Colonic mucosa (tissue), 4 donors: ENCODE measurements around the gene NTS. TPM values are rescaled to one million over a fixed set of nuclear protein-coding genes. Genes with fewer than 3 reads are reported as not detected.

Experiments used
- DNase-seq: peaks from one replicate; pipeline ENCODE4 v3.0.0-alpha.2; 2020
- H3K27ac ChIP-seq: fragments of 200-600 bp; one replicate; pipeline ENCODE4 v1.8.0; 2021
- H3K27me3 ChIP-seq: fragments of 200-600 bp; one replicate; pipeline ENCODE4 v1.8.0; 2021
- H3K36me3 ChIP-seq: fragments of 200-600 bp; one replicate; pipeline ENCODE4 v1.8.0; 2021
- H3K4me1 ChIP-seq: fragments of 200-600 bp; one replicate; pipeline ENCODE4 v1.8.0; 2021; ENCODE audit warnings: mild to moderate bottlenecking
- H3K4me3 ChIP-seq: fragments of 200-600 bp; one replicate; pipeline ENCODE4 v1.8.0; 2021
- H3K9ac ChIP-seq, 2 donors: one replicate each; pipeline ENCODE4 v1.7.0; 2013; ENCODE audit warnings: control low read depth in 2 of 2, low read depth in 2 of 2, low read length in 2 of 2
- H3K9me3 ChIP-seq: fragments of 200-600 bp; one replicate; pipeline ENCODE4 v1.8.0; 2021
- CTCF ChIP-seq: fragments of 200-600 bp; IDR thresholded peaks from one replicate; pipeline ENCODE4 v1.8.0; 2022; ENCODE audit warnings: antibody characterized with exemption, mild to moderate bottlenecking
- intact Hi-C: fragments of 100-400 bp; cut with DNase I; formaldehyde crosslinking; loops from one replicate; pipeline ENCODE4 v1.14.1; 2022
- total RNA-seq, 2 donors: library from RNA; stranded (reverse); fragmentation: NEBNext Ultra II Directional in 1 of 2; extraction: Animal tissue kit (Norgen Biotek cat#: 25700) in 1 of 2; gene quantifications; one replicate each; pipeline ENCODE4 v1.2.1, GENCODE V29; 2021
- donor health status: healthy.
- donor health status: DM: no; HTN: no; CAD: no.
- donor health status: DM: no; HTN: no; CAD: no.

The NTS gene
- under 1 TPM in 1 of 2 donors, not detected in 1; 0.32 TPM for total RNA-seq

- Histone ChIP-seq H3K27ac (no peak within 1 kb of the TSS), H3K36me3 (no peaks in the 10 kb centered on the region), H3K4me3 (no peak within 1 kb of the TSS), H3K27me3 (no peaks in the 10 kb centered on the region), H3K4me1 (no peaks in the 10 kb centered on the region), H3K9me3 (no peaks in the 10 kb centered on the region), H3K9ac (no peak within 1 kb of the TSS)
- no peak for TF ChIP-seq CTCF
- intact Hi-C loops: loop anchor here (5.0 kb wide), 1 partner anchor 297 kb away; no protein-coding TSS in a partner anchor
- no peak for DNase-seq
Observed at GRCh38 chr12:85874031-85874461, at the start of gene NTS. NTS (plus strand) TSS chr12:85874295; CDS start chr12:85874404, 109 bp downstream.

- no peak overlapping the region for H3K9ac ChIP-seq
- no peaks in the 10 kb centered on the region for H3K36me3 ChIP-seq
- TF ChIP-seq CTCF: no peak
- H3K27ac ChIP-seq: no peak overlapping the region
- intact Hi-C loops: no loop called here
- H3K27me3 ChIP-seq: no peaks in the 10 kb centered on the region
- no peaks in the 10 kb centered on the region for H3K9me3 ChIP-seq
- no peak for DNase-seq
- H3K4me3 ChIP-seq: no peak overlapping the region
- no peaks in the 10 kb centered on the region for H3K4me1 ChIP-seq
Observed at GRCh38 chr12:85825746-85826145, 48.3 kb upstream of the NTS start.

- no peaks in the 10 kb centered on the region for H3K9me3 ChIP-seq
- H3K27me3 ChIP-seq: no peaks in the 10 kb centered on the region
- H3K36me3 ChIP-seq: no peaks in the 10 kb centered on the region
- no peak overlapping the region for H3K27ac ChIP-seq
- H3K4me1 ChIP-seq: no peaks in the 10 kb centered on the region
- no peak for DNase-seq
- intact Hi-C loops: no loop called here
- no peak for TF ChIP-seq CTCF
- no peak overlapping the region for H3K9ac ChIP-seq
- no peak overlapping the region for H3K4me3 ChIP-seq
Observed at GRCh38 chr12:85828576-85828975, 45.5 kb upstream of the NTS start.

GRCh38 chr12:85829391-85829790 lies 44.7 kb upstream of the NTS start:
- no peak for TF ChIP-seq CTCF
- H3K9me3 ChIP-seq: no peaks in the 10 kb centered on the region
- no peak overlapping the region for H3K9ac ChIP-seq
- H3K4me3 ChIP-seq: no peak overlapping the region
- intact Hi-C loops: no loop called here
- no peaks in the 10 kb centered on the region for H3K36me3 ChIP-seq
- DNase-seq: no peak
- no peaks in the 10 kb centered on the region for H3K4me1 ChIP-seq
- no peaks in the 10 kb centered on the region for H3K27me3 ChIP-seq
- H3K27ac ChIP-seq: no peak overlapping the region

GRCh38 chr12:85831327-85831990 lies 42.6 kb upstream of the NTS start:
- TF ChIP-seq CTCF: no peak
- Histone ChIP-seq H3K9ac (no peak overlapping the region), H3K27ac (no peak overlapping the region), H3K9me3 (no peaks in the 10 kb centered on the region), H3K36me3 (no peaks in the 10 kb centered on the region), H3K27me3 (no peaks in the 10 kb centered on the region), H3K4me3 (no peak overlapping the region), H3K4me1 (no peaks in the 10 kb centered on the region)
- no peak for DNase-seq
- intact Hi-C loops: no loop called here
